Measurements from ENCODE around the gene DDRGK1.
"Not testable (repeated sequence)": the region's sequence is repeated elsewhere in the genome, so short reads cannot be mapped to it uniquely, and the experiment has no call there.

DNA sequence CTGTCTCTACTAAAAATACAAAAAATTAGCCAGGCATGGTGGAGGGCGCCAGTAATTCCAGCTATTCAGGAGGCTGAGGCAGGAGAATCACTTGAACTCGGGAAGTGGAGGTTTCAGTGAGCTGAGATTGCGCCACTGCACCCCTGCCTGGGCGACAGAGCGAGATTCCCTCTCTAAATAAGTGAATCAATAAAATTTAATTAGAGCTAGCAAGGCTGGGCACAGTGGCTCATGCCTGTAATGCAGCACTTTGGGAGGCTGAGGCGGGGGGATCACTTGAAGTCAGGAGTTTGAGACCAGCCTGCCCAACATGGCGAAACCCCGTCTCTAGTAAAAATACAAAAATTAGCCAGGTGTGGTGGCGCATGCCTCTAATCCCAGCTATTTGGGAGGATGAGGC, 16.6 kb downstream of the DDRGK1 start:
- not testable (repeated sequence) for TF ChIP-seq CTCF (conservative IDR thresholded peaks at IDR 0.05; ENCODE audit: low read length); EZH2phosphoT487 (IDR thresholded peaks at IDR 0.05; ENCODE audit: borderline replicate concordance)

Measured in Loucy (cell line).